ENCODE results near the gene ABLIM2. TPM values are rescaled to one million over a fixed set of nuclear protein-coding genes. Genes with fewer than 3 reads are reported as not detected.

ABLIM2 gene
- total and polyA plus RNA-seq, 2 experiments from 2014 or later: 4.9 to 5.8 TPM

- no peak for TF ChIP-seq CTCF (IDR thresholded peaks at IDR 0.05; ENCODE audit: low read depth, low read length)
- H3K4me1 ChIP-seq (ENCODE audit: low read depth): no peaks in the 10 kb centered on the region
- no peak for DNase-seq (ENCODE audit: low read depth in 1 of 2, low spot score in 1 of 2)
- H3K4me3 ChIP-seq: no peak overlapping the region
- H3K27ac ChIP-seq: no peak overlapping the region
- no peaks in the 10 kb centered on the region for H3K36me3 ChIP-seq
- no peaks in the 10 kb centered on the region for H3K9me3 ChIP-seq (ENCODE audit: low read depth)
- H3K27me3 ChIP-seq: peaks cover 46% of the 10 kb centered on the region
Observed at GRCh38 chr4:8155048-8155447, 3.6 kb downstream of the ABLIM2 start.

GRCh38 chr4:8153441-8153840 is 5.2 kb downstream of the ABLIM2 start:
- Histone ChIP-seq H3K9me3 (ENCODE audit: low read depth) (no peaks in the 10 kb centered on the region), H3K27ac (no peak overlapping the region), H3K27me3 (peaks cover 37% of the 10 kb centered on the region), H3K4me3 (no peak overlapping the region), H3K36me3 (no peaks in the 10 kb centered on the region), H3K4me1 (ENCODE audit: low read depth) (no peaks in the 10 kb centered on the region)
- no peak for DNase-seq (ENCODE audit: low read depth in 1 of 2, low spot score in 1 of 2)
- TF ChIP-seq CTCF (IDR thresholded peaks at IDR 0.05; ENCODE audit: low read depth, low read length): no peak

- Histone ChIP-seq H3K9me3 (ENCODE audit: low read depth) (no peaks in the 10 kb centered on the region), H3K27me3 (peaks cover 31% of the 10 kb centered on the region), H3K4me1 (ENCODE audit: low read depth) (no peaks in the 10 kb centered on the region), H3K4me3 (no peak overlapping the region), H3K27ac (no peak overlapping the region), H3K36me3 (no peaks in the 10 kb centered on the region)
- TF ChIP-seq CTCF (IDR thresholded peaks at IDR 0.05; ENCODE audit: low read depth, low read length): no peak
- DNase-seq (ENCODE audit: low read depth in 1 of 2, low spot score in 1 of 2): no peak
Observed at GRCh38 chr4:8152865-8153257, 5.8 kb downstream of the ABLIM2 start.

GRCh38 chr4:8152090-8152864 is 6.3 kb downstream of the ABLIM2 start:
- no peaks in the 10 kb centered on the region for H3K4me1 ChIP-seq (ENCODE audit: low read depth)
- TF ChIP-seq CTCF (IDR thresholded peaks at IDR 0.05; ENCODE audit: low read depth, low read length): no peak
- peaks cover 26% of the 10 kb centered on the region for H3K27me3 ChIP-seq
- no peak for DNase-seq (ENCODE audit: low read depth in 1 of 2, low spot score in 1 of 2)
- H3K9me3 ChIP-seq (ENCODE audit: low read depth): no peaks in the 10 kb centered on the region
- no peak overlapping the region for H3K27ac ChIP-seq
- H3K36me3 ChIP-seq: no peaks in the 10 kb centered on the region
- H3K4me3 ChIP-seq: no peak overlapping the region

- peaks cover 15% of the 10 kb centered on the region for H3K27me3 ChIP-seq
- no peak overlapping the region for H3K4me3 ChIP-seq
- no peak overlapping the region for H3K27ac ChIP-seq
- H3K36me3 ChIP-seq: no peaks in the 10 kb centered on the region
- peaks cover 3% of the 10 kb centered on the region for H3K4me1 ChIP-seq (ENCODE audit: low read depth)
- TF ChIP-seq CTCF (IDR thresholded peaks at IDR 0.05; ENCODE audit: low read depth, low read length): no peak
- DNase-seq (ENCODE audit: low read depth in 1 of 2, low spot score in 1 of 2): no peak
- no peaks in the 10 kb centered on the region for H3K9me3 ChIP-seq (ENCODE audit: low read depth)
Observed at GRCh38 chr4:8151165-8151650, 7.4 kb downstream of the ABLIM2 start.

All from cardiac muscle cell (in vitro differentiated cells and primary cell).